ENCODE results near the gene NDUFAF7. TPM values are rescaled to one million over a fixed set of nuclear protein-coding genes. Genes with fewer than 3 reads are reported as not detected.

Gene NDUFAF7
- total and polyA plus RNA-seq, 9 of the 15 experiments (the other 6 are each of a cell fraction or from before 2014, with no cell fraction given), result 14.9 to 41.6 (median 23.9) TPM

DNA sequence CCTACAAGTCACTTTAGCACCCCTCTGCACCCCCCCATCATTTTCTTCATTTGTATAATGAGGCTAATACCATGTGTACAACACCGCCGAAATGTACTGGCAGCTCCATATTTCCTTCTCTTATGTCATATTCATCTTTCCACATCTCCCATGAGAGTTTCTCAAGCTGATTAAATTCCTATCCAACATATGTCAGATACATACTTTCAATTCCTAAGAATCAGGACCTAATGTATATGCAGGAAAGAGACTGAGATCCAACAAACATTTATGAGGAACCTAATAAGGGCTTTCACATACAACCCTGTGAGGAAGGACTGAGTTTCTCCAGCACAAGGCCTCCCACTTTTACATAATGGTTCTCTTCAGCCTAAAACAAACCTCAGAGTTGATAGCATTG lies 51.3 kb downstream of the NDUFAF7 start (continued):
- TF ChIP-seq, protein P1, sequence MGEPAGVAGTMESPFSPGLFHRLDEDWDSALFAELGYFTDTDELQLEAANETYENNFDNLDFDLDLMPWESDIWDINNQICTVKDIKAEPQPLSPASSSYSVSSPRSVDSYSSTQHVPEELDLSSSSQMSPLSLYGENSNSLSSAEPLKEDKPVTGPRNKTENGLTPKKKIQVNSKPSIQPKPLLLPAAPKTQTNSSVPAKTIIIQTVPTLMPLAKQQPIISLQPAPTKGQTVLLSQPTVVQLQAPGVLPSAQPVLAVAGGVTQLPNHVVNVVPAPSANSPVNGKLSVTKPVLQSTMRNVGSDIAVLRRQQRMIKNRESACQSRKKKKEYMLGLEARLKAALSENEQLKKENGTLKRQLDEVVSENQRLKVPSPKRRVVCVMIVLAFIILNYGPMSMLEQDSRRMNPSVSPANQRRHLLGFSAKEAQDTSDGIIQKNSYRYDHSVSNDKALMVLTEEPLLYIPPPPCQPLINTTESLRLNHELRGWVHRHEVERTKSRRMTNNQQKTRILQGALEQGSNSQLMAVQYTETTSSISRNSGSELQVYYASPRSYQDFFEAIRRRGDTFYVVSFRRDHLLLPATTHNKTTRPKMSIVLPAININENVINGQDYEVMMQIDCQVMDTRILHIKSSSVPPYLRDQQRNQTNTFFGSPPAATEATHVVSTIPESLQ (CRISPR knock-in tag; IDR thresholded peaks at IDR 0.05), result no peak
- TF ChIP-seq, protein P2, sequence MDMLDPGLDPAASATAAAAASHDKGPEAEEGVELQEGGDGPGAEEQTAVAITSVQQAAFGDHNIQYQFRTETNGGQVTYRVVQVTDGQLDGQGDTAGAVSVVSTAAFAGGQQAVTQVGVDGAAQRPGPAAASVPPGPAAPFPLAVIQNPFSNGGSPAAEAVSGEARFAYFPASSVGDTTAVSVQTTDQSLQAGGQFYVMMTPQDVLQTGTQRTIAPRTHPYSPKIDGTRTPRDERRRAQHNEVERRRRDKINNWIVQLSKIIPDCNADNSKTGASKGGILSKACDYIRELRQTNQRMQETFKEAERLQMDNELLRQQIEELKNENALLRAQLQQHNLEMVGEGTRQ (CRISPR knock-in tag; IDR thresholded peaks at IDR 0.05), result no peak
- no peak for TF ChIP-seq PHB (CRISPR knock-in tag; IDR thresholded peaks at IDR 0.05)

DNA sequence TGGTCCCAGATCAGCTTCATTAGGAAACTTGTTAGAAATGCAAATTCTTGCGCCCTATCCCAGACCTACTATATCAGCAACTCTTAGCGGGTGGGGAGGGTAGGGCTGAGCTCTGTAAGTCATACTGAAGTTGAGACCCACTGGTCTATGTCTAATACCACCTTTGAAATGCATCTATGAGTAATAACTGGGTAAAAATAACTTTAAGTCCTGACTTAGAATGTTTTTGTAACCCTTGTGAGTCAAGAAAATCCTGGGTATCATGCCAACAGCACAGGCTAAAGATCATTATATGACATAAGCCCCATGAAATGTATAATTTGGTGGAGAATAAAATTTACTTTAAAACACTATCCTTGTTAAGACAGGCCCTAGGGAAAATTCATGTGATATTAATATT lies 51.7 kb downstream of the NDUFAF7 start:
- no peaks in the 10 kb centered on the region for H3K79me2 ChIP-seq (ENCODE audit: control insufficient read depth, insufficient read depth, low read length)
- no peak for DNase-seq (ENCODE audit: extremely low read depth in 1 of 4, low spot score in 3 of 4)
- no peak overlapping the region for H2AFZ ChIP-seq (ENCODE audit: low read depth, low read length)
- no peaks in the 10 kb centered on the region for H4K20me1 ChIP-seq (replicated peaks; ENCODE audit: control insufficient read depth, insufficient read depth, low read length)
- no peak overlapping the region for H3K4me3 ChIP-seq
- ATAC-seq, result no peak
- H3K27me3 ChIP-seq (ENCODE audit: control insufficient read depth in 2 of 2, insufficient read depth in 2 of 2, low read length in 2 of 2), result no peaks in the 10 kb centered on the region
- peaks cover 55% of the 10 kb centered on the region for H3K36me3 ChIP-seq (ENCODE audit: control insufficient read depth, insufficient read depth, low read length)
- no peak for TF ChIP-seq CREB3 (tag; conservative IDR thresholded peaks at IDR 0.05; ENCODE audit: low read depth)
- no peak for TF ChIP-seq RBFOX2 (IDR thresholded peaks at IDR 0.05; ENCODE audit: low read depth, low read length)
- no peak for TF ChIP-seq LEF1 (IDR thresholded peaks at IDR 0.05)
- no peak for TF ChIP-seq ZNF507 (tag; conservative IDR thresholded peaks at IDR 0.05)
- no peak for TF ChIP-seq KDM2B (CRISPR knock-in tag; IDR thresholded peaks at IDR 0.05)
- no peak for TF ChIP-seq CHD4 (IDR thresholded peaks at IDR 0.05; ENCODE audit: insufficient read depth, insufficient replicate concordance, low read depth, low read length, poor library complexity, severe bottlenecking)
- TF ChIP-seq NKRF (IDR thresholded peaks at IDR 0.05; ENCODE audit: borderline replicate concordance), result no peak
- TF ChIP-seq ZNF239 (CRISPR knock-in tag; IDR thresholded peaks at IDR 0.05), result no peak
- no peak for TF ChIP-seq MYC (IDR thresholded peaks at IDR 0.05; ENCODE audit: low read depth, low read length)
- TF ChIP-seq MYC (CRISPR knock-in tag; IDR thresholded peaks at IDR 0.05; ENCODE audit: borderline replicate concordance, low read depth), result no peak
- no peak for TF ChIP-seq RNF2 (IDR thresholded peaks at IDR 0.05)
- intact Hi-C loops (cut with micrococcal nuclease) (loop anchor here (5.0 kb wide), 1 partner anchor 116 kb away; no protein-coding TSS in a partner anchor), in situ Hi-C loops (cut with MboI) (no loop called here)
- H3K9ac ChIP-seq (ENCODE audit: insufficient read depth in 1 of 2, low read depth in 2 of 2, low read length in 2 of 2), result no peak overlapping the region
- ChIA-PET CTCF (ENCODE audit: low intra/inter-chr PET ratio) (no interaction called here), POLR2A (no interaction called here)
- H3K9me3 ChIP-seq (replicated peaks; ENCODE audit: control insufficient read depth, insufficient read depth, low read depth, low read length), result no peaks in the 10 kb centered on the region
- BruUV-seq (replicated peaks), result no TSS peak
- 86% methylated on average over 2 of the region's 2 CpGs for WGBS (ENCODE audit: insufficient coverage, low coverage, missing lambda C conversion rate)
- H3K4me2 ChIP-seq (ENCODE audit: insufficient read depth, low read length), result no peak overlapping the region
- no peak overlapping the region for H3K27ac ChIP-seq (ENCODE audit: extremely low read depth, low read depth, low read length)
- no peaks in the 10 kb centered on the region for H3K4me1 ChIP-seq (replicated peaks in 1 of 2; ENCODE audit: control insufficient read depth in 2 of 2, insufficient read depth in 2 of 2, low read length in 2 of 2)
- FAIRE-seq, result no peak
- no peaks in the 10 kb centered on the region for H3K9me1 ChIP-seq (ENCODE audit: control insufficient read depth, insufficient read depth, low read length)

All from K562 (cell line).